Femur (tissue), 1 donor: Measurements from ENCODE around the gene ARHGAP20.

ENCODE experiments used
- DNase-seq: peaks from one replicate; pipeline ENCODE4 v3.0.0-alpha.2; 2017

The ARHGAP20 gene

GRCh38 chr11:110711776-110712658, at the start of gene ARHGAP20:
Gene ARHGAP20, minus strand, starts transcription at chr11:110712437. Its CDS starts 206 bp downstream, at chr11:110712231.
- peak; percentile 87 for DNase-seq

GRCh38 chr11:110761991-110762390, 49.8 kb upstream of the ARHGAP20 start:
- DNase-seq, result no peak

- no peak for DNase-seq
These were observed 48.9 kb upstream of the ARHGAP20 start for GRCh38 chr11:110761131-110761530.

- DNase-seq, result no peak
These were observed 47.7 kb upstream of the ARHGAP20 start for GRCh38 chr11:110759972-110760381.

- DNase-seq, result no peak
These were observed 45.9 kb upstream of the ARHGAP20 start for GRCh38 chr11:110757962-110758755.

GRCh38 chr11:110757066-110757465, 44.8 kb upstream of the ARHGAP20 start:
- DNase-seq, result no peak

GRCh38 chr11:110755941-110756340, 43.7 kb upstream of the ARHGAP20 start:
- DNase-seq, result no peak

- DNase-seq, result no peak
These were observed 40.7 kb upstream of the ARHGAP20 start for GRCh38 chr11:110752890-110753289.

- no peak for DNase-seq
These were observed 37.9 kb upstream of the ARHGAP20 start for GRCh38 chr11:110750100-110750499.

GRCh38 chr11:110747531-110747930, 35.3 kb upstream of the ARHGAP20 start:
- no peak for DNase-seq

GRCh38 chr11:110738641-110739040, 26.4 kb upstream of the ARHGAP20 start:
- no peak for DNase-seq

GRCh38 chr11:110737593-110737992, 25.4 kb upstream of the ARHGAP20 start:
- DNase-seq, result no peak

- DNase-seq, result no peak
These were observed 23.9 kb upstream of the ARHGAP20 start for GRCh38 chr11:110736171-110736553.

GRCh38 chr11:110735455-110736170, 23.4 kb upstream of the ARHGAP20 start:
- DNase-seq, result no peak

GRCh38 chr11:110734790-110735189, 22.6 kb upstream of the ARHGAP20 start:
- no peak for DNase-seq

- DNase-seq, result no peak
These were observed 18.5 kb upstream of the ARHGAP20 start for GRCh38 chr11:110730773-110731172.

GRCh38 chr11:110728883-110729282, 16.6 kb upstream of the ARHGAP20 start:
- DNase-seq, result no peak

- no peak for DNase-seq
These were observed 16.2 kb upstream of the ARHGAP20 start for GRCh38 chr11:110728476-110728875.

GRCh38 chr11:110724358-110724757, 12.1 kb upstream of the ARHGAP20 start:
- no peak for DNase-seq

GRCh38 chr11:110720431-110721275, 8.4 kb upstream of the ARHGAP20 start:
- DNase-seq, result no peak

- DNase-seq, result no peak
These were observed 4.1 kb upstream of the ARHGAP20 start for GRCh38 chr11:110716361-110716760.

- DNase-seq, result no peak
These were observed 3.3 kb upstream of the ARHGAP20 start for GRCh38 chr11:110715541-110715940.
